Ishikawa (cell line): ENCODE measurements around the gene ADGRL3.

Source experiments
- CEBPB ChIP-seq: IDR thresholded peaks from 2 replicates; pipeline ENCODE4 v1.6.1; 2012
- CREB1 ChIP-seq: IDR thresholded peaks from 2 replicates; pipeline ENCODE4 v1.6.1; 2012; ENCODE audit warnings: low read depth
- EGR1 ChIP-seq: IDR thresholded peaks from 2 replicates; pipeline ENCODE4 v1.6.1; 2012
- EP300 ChIP-seq: IDR thresholded peaks from 2 replicates; pipeline ENCODE4 v1.6.1; 2012; ENCODE audit warnings: borderline replicate concordance
- FOXM1 ChIP-seq: IDR thresholded peaks from 2 replicates; pipeline ENCODE4 v1.6.1; 2012; ENCODE audit warnings: low read depth, borderline replicate concordance
- NFIC ChIP-seq: IDR thresholded peaks from 2 replicates; pipeline ENCODE4 v1.6.1; 2012
- RAD21 ChIP-seq: IDR thresholded peaks from 2 replicates; pipeline ENCODE4 v1.6.1; 2012; ENCODE audit warnings: low read depth
- TAF1 ChIP-seq: IDR thresholded peaks from 2 replicates; pipeline ENCODE4 v1.6.1; 2012; ENCODE audit warnings: low read depth, mild to moderate bottlenecking
- TCF12 ChIP-seq: IDR thresholded peaks from 2 replicates; pipeline ENCODE4 v1.6.1; 2012; ENCODE audit warnings: low read depth
- TEAD4 ChIP-seq: IDR thresholded peaks from 2 replicates; pipeline ENCODE4 v1.6.1; 2012
- YY1 ChIP-seq: IDR thresholded peaks from 2 replicates; pipeline ENCODE4 v1.6.1; 2012; ENCODE audit warnings: low read depth
- ZBTB7A ChIP-seq: IDR thresholded peaks from 2 replicates; pipeline ENCODE4 v1.6.1; 2012; ENCODE audit warnings: low read depth
- TF ChIP-seq, protein P1 (sequence below): IDR thresholded peaks from 2 replicates; pipeline ENCODE4 v1.6.1; 2012
- TF ChIP-seq, protein P2 (sequence below): IDR thresholded peaks from 2 replicates; pipeline ENCODE4 v1.6.1; 2012; ENCODE audit warnings: low read depth, mild to moderate bottlenecking
- TF ChIP-seq, protein P3 (sequence below): IDR thresholded peaks from 2 replicates; pipeline ENCODE4 v1.6.1; 2012

The ADGRL3 gene

DNA sequence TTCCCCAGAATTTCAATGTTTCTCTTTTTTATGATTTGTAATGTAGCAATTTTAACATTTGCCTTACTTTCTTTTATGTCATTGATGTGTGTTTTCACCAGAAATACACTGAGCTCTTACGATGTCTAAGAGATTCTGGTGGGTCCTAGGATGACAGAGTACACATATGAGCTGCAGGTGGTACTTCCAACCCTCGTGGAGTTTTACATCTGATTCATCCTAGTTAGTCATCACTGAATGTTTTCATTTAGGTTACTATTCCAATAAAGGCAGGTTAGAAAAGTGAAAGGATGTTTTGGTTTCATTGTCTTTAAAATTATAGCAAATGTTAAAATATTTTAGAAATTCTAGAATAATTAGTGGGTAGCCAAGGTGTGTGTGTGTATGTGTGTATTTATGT, 605.9 kb downstream of the ADGRL3 start:
- TF ChIP-seq FOXM1 (no peak), RAD21 (no peak), YY1 (no peak), CEBPB (no peak), TEAD4 (no peak), NFIC (no peak)
- TF ChIP-seq, protein P1, sequence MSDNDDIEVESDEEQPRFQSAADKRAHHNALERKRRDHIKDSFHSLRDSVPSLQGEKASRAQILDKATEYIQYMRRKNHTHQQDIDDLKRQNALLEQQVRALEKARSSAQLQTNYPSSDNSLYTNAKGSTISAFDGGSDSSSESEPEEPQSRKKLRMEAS: no peak
- TF ChIP-seq, protein P2, sequence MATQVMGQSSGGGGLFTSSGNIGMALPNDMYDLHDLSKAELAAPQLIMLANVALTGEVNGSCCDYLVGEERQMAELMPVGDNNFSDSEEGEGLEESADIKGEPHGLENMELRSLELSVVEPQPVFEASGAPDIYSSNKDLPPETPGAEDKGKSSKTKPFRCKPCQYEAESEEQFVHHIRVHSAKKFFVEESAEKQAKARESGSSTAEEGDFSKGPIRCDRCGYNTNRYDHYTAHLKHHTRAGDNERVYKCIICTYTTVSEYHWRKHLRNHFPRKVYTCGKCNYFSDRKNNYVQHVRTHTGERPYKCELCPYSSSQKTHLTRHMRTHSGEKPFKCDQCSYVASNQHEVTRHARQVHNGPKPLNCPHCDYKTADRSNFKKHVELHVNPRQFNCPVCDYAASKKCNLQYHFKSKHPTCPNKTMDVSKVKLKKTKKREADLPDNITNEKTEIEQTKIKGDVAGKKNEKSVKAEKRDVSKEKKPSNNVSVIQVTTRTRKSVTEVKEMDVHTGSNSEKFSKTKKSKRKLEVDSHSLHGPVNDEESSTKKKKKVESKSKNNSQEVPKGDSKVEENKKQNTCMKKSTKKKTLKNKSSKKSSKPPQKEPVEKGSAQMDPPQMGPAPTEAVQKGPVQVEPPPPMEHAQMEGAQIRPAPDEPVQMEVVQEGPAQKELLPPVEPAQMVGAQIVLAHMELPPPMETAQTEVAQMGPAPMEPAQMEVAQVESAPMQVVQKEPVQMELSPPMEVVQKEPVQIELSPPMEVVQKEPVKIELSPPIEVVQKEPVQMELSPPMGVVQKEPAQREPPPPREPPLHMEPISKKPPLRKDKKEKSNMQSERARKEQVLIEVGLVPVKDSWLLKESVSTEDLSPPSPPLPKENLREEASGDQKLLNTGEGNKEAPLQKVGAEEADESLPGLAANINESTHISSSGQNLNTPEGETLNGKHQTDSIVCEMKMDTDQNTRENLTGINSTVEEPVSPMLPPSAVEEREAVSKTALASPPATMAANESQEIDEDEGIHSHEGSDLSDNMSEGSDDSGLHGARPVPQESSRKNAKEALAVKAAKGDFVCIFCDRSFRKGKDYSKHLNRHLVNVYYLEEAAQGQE: no peak

DNA sequence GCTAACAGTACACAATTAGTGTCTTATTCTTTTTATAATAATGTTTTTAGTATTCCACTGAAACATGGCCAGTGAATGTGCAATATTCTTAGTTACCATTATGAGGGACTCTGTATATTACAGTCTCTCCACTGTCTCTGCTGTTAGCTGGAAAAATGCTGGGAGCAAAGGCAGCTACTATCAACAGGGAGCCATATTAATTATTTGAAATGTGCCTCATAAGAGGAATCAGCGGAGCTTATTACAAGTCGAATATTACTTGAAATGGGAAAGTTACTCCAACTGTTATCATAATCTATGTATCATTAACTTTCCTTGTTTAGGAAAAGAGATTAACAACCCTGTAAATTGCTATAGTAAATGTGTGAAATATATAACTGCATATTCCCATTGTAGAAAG, 612.0 kb downstream of the ADGRL3 start:
- no peak for TF ChIP-seq TCF12
- TF ChIP-seq NFIC: no peak
- TF ChIP-seq, protein P1: no peak
- TF ChIP-seq, protein P3, sequence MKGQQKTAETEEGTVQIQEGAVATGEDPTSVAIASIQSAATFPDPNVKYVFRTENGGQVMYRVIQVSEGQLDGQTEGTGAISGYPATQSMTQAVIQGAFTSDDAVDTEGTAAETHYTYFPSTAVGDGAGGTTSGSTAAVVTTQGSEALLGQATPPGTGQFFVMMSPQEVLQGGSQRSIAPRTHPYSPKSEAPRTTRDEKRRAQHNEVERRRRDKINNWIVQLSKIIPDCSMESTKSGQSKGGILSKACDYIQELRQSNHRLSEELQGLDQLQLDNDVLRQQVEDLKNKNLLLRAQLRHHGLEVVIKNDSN: no peak
- no peak for TF ChIP-seq CREB1
- TF ChIP-seq RAD21: no peak
- TF ChIP-seq EGR1: no peak
- TF ChIP-seq FOXM1: no peak
- no peak for TF ChIP-seq YY1
- TF ChIP-seq TAF1: no peak
- TF ChIP-seq EP300: no peak
- no peak for TF ChIP-seq TEAD4
- no peak for TF ChIP-seq ZBTB7A
- TF ChIP-seq, protein P2: no peak
- TF ChIP-seq CEBPB: no peak

DNA sequence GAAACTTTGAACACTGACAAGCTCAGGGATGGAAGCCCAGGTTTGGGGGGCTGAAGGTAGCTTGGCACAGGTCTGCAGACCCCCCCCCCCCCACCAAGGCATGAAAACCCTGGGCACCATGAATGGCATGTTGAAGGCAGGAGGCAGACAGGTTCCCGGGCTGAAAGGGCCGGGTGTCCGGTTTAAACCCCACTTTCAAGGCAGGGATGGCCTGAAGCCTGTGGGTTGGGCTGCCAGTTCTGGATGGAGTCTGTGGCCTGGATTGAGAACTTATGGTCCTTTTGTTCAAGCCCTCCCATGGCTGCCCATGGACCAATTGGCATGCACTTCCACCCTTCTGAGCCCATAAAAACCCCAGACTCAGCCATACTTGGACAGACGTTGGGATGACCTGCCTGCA, 616.9 kb downstream of the ADGRL3 start:
- TF ChIP-seq, protein P3: no peak
- TF ChIP-seq FOXM1 (no peak), TAF1 (no peak), YY1 (no peak), EGR1 (no peak), TEAD4 (no peak), CREB1 (no peak)
- TF ChIP-seq, protein P1: no peak

DNA sequence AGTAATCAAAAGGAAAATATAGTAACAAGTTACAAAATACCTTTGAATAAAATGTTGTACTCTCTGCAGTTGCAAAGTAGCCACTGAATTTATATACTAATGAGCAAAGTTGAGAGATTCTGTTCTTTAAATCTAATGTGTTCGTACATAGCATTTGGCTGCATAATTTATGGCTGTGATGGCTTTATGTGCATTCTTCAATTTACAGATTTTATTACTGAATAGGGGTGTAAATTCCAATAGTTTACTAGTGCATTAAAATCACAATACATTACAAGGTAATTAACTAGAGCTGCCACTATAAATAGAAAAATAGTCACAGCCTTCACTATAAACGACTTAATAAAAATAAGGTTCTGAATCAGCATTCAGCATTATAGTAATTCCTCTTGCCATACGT, 620.0 kb downstream of the ADGRL3 start:
- TF ChIP-seq, protein P3: no peak
- TF ChIP-seq CEBPB: no peak
- TF ChIP-seq ZBTB7A: no peak
- TF ChIP-seq TCF12: no peak
- TF ChIP-seq NFIC: no peak
- no peak for TF ChIP-seq RAD21
- TF ChIP-seq, protein P1: no peak
- TF ChIP-seq, protein P2: no peak
